HG02840 (cell line): Measurements from ENCODE around the gene CH25H.

Experiments
- ATAC-seq: cut with Tn5 transposase; IDR thresholded peaks from one replicate; pipeline ENCODE4 v1.9.1; 2021; ENCODE audit warnings: mild to moderate bottlenecking, moderate library complexity, moderate number of reproducible peaks; ENCODE audit not compliant: unreplicated experiment, low FRiP score

Gene CH25H

DNA sequence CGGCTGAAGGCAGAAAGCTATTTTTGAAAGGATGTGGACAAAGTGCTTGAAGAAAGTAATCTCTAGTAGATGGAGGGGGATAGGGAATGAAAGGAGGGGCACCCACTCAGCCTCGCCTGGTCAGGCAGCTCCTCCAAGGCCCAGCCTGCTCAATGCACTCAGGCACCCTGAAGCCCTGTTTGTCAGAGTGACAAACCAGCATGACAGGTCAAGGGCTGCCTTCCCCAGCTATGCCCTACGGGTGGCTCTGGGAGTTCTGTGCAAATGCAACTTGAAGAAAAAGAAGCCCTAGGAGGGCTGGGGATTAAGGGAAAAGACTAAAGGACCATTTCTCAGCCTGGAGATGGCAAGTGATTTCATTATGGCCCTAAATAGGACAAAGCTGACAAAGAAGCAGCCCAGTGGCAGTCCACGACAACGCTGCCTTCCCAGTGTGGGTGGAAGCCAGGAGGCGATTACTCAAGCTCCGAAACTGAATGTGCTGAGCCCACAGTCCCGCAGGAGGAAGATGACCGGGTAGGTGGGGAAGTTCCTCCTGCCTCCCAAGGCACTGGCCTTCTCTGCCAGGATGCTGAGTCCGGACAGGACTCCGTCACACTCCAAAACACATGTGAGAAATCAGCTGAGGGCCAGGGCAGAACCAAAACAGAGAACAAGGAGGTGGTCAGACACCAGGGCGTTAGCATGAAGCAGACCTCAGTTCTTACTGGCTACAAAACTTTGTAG is 28.1 kb upstream of the CH25H start:
- ATAC-seq, result no peak

DNA sequence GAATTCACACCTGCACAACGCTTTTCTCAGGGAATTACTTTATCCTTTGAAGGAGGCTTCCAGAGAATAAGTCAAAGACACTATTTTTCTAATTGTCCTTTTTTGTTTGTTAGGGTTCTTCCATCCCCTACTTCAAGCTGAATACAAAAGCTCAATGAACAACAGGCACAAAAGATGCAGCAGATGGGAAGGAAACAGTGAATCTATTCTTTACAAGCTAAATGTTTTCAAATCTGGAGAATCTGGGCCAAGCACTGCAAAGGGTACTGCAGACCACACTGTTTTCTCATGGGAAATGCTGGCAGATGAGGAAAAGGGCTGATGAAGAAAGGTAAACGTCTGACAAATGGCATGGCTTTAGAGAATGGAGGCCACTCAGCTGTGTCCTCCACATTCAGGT is 25.9 kb upstream of the CH25H start:
- ATAC-seq, result no peak

DNA sequence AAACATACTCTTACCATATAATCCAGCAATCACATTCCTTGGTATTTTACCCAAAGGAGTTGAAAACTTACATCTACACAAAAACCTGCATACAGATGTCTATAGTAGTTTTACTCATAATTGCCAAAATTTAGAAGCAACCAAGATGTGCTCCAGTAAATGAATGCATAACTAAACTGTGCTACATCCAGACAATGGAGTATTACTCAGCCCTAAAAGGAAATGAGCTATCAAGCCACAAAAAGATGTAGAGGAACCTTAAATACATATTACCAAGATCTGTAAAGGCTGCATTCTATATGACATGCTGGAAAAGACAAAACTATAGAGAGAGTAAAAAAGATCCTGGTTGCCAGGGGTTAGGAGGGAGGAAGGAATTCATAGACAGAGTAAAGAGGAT is 21.8 kb upstream of the CH25H start:
- no peak for ATAC-seq

DNA sequence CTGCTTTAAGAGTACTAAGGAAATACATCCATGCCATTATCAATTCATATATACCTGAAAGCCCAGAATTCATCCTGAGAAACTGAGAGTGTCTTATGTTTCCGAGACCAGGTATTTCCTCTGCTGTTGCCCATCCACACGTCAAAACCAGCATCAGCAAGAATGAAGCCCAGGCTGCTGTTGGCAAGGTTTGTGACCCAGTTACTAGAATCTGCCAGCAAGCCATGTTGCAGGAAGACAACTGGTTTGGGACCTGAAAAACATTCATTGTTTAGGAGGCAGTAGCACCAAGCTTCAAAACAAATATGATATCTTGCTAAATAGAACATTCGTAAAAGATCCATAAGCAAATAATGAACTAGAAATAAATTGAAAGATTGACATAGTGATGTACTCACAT is 21.0 kb upstream of the CH25H start:
- no peak for ATAC-seq

DNA sequence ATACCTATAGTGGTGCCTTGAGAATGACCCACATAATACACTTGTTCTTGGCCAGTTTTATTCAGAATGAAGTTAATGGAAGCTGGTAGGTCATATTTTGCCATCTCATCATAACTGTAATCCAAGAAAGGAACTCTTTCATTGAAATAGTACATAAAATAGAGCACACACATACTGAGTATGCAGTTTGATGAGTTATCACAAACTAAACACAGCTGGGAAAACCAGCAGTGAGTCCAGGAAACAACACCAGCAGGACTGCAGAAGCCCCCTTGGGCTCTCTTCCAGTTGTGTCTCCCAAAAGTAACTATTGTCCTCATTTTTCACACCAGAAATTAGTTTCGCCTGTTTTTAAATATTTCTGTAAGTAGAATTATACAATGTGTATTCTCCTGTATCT is 19.8 kb upstream of the CH25H start:
- no peak for ATAC-seq

DNA sequence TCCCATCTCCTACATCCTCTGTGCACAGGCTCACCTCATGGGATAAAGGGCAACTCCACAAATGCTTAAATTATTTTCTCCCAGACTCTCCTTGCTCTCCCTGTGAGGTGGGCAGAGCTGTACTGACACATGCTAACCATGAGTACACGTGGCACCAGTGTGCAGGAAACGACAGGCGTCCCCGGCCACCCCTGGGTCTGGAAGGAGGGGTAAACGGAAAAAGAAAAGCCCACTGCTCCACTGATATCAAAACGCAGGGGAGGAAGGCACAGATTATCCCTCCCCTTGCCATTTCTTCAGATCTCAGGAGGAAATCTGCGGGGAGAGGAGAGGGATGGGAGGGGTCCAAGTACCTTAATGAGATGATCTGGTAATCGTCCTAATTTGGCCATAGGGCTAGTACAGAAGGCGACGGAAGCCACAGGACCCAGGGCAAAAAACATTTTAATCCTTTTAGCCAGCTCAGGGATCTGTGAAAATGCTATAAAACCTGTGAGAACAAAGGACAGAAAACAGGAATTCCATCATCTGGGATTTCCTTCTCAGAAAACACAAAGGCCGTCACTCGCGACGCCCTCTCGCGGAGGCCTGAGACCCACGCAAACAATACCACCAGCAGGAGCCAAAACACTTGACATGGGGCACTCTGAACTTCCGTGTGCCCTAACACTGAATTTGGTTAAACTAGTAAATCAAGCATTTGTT is 17.8 kb upstream of the CH25H start:
- no peak for ATAC-seq

DNA sequence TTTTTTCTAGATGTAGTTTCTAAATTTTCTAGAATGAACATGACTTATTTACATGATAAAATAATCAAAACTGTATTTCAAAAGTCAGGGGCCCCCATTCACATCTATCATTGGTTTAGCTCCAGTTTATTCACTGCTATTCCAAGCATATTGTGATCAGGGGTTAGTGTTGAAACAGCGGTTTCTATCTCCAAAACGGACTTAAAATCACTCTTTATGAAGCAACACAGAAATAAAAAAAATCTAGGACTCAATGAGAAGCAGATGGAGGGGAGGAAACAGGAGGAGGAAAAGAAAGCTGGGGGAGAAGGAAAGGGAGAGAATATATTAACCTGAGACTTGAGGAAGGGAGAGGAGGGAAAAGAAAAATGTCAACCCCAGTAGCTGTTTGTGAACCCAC is 14.8 kb upstream of the CH25H start:
- ATAC-seq, result no peak

DNA sequence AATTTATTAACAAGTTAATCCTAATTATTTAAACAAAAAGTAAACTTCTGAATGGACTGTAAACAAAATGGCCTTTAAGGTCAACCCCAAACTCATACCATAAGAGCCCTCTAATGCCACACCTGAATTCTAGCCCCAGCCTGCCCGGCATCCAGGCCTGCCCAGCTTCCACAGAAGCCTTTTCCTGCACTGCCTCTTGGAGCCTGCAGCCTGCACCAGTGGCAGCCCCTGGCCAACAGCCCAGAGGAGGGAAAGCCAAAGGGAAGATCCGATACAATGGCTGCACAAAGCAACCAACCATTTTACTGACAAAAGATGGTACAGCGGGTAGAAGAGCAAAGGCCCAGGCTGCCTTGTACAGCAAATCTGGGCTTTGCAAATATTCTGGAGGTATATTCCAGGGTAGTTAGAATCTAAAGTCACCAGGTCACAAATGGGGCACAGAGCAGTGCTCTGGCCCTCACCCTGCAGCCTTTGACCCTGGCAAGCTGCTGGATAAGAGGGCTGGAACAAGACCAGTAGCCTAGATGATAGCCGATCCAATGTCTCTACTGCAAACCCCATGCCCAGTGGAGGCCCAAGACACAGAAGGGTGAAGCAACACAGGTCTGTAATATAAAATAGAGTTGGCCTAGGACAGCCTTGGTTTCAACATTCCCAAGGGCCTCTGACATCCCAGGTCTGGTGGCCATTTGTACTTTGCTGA is 12.5 kb upstream of the CH25H start:
- no peak for ATAC-seq

DNA sequence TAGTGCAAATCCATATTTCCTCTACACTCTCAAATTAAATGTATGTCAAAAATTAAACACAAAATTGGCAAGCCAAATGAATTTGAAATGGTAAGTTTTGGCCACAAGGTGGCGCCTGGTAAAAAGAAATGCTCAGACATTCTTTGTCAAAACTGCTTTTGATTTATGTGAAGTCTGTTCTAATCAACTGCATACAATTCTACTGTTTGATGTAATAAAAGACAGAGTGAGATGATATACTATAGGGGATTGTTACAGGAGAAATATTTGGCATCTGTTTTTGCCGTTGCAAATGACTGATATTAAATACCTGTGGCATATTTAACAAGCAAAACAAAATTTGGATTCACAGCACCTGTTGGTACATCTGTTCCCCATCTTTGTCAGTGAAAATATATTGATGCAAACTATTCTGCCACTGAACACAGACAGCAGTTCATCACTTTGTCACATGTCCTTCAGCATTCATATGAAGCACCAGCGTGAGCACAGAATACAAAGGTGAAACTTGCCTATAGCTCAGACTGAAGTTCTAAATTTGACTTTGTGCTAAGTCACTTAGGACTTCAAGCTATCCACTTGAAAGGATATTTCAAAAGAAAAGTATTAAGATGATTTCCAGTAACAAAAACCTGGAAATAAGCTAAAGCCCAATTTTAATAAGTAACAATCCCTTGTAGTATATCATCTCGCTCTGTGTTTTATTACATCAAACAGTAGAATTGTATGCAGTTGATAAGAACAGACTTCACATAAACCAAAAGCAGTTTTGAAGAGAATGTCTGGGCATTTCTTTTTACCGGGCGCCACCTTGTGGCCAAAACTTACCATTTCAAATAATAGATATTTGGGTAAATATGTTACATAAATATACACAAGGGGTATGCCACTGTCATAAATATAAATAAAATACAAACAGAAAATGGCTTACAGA is 10.2 kb upstream of the CH25H start:
- no peak for ATAC-seq

DNA sequence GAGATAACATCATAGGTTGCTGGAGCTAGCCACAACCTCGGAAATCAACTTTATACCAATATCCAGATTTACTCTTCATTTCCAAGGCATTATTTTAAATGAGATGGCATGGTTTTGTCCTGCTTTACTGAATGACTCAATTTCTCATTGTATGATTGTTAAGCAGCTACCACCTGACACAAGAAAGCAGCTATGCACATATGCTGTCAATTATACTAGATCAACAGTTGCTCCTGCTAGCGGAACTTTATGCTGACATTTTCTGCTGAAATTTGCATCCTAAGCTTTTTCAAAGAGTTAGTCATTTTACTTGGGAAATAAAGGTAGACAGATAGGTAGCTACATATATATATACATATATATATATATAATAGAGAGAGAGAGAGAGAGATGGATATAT is 8.9 kb upstream of the CH25H start:
- ATAC-seq, result no peak

DNA sequence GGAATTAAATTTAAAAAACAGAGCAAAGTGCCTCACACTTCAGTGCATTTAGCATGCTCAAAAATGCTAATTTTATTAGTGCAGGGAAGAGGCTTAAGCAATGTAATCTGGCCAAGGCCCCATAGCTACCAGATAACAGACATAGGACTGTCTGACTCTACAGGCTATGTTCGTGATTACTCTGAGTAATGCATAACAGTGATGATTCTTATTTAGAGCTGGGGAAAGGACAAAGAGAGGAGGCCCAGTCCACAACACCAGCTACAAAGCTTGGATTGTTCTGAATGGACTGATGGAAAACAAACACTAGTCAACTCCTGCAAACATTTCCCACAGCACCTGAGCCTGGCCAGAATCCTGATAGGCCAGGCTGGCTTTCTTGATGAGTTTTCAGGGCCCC is 8.4 kb upstream of the CH25H start:
- no peak for ATAC-seq

DNA sequence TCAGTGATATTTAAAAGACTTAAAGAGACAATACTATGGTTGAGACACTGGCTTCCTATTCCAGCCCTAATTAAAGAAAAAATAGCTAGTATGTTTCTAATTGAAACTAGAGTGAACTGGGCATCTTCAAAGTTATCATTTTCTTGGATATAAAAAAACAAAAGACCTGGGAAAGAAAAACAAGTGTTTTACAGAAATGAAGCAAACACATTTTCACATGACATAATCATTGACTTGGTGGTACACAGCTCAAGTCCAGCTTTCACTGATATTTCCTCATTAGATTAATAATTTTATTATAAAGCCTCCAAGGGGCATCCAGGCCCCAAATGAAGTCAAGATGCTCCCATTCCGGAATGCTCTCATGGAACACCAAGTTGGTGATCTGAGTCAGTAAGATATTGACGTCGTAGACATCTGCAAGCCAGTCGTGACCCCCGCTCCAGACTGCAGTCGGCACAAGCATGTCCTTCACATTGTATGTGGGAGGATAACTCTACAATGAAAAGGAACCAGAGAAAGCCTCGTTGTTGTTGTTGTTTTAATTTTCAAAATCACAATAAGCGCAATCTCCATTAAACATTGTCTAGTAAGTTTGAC is 7.5 kb upstream of the CH25H start:
- ATAC-seq, result no peak

DNA sequence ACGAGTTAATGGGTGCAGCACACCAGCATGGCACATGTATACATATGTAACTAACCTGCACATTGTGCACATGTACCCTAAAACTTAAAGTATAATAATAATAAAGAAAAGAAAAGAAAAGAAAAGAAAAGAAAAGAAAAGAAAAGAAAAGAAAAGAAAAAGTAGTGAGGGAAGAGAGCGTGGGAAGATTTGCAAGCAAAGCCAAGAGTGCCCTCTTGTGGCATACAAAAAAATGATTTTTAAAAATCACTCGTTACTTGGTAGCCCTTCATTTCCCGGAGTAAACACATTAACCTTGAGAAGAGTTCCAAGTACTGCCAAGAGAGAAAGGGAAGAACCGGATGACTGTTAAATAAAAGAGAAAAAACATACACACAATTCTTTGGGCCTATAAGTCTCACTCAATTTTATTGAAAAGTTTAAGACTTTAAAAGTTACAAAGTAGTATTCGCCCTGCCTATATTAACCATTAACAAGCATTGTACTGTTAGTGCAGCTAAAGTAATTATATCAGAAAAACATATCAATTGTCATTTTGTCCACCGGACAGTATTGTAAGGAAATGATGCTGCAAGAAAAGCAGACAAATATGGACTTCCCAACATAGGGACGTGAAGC is 6.2 kb upstream of the CH25H start:
- no peak for ATAC-seq

DNA sequence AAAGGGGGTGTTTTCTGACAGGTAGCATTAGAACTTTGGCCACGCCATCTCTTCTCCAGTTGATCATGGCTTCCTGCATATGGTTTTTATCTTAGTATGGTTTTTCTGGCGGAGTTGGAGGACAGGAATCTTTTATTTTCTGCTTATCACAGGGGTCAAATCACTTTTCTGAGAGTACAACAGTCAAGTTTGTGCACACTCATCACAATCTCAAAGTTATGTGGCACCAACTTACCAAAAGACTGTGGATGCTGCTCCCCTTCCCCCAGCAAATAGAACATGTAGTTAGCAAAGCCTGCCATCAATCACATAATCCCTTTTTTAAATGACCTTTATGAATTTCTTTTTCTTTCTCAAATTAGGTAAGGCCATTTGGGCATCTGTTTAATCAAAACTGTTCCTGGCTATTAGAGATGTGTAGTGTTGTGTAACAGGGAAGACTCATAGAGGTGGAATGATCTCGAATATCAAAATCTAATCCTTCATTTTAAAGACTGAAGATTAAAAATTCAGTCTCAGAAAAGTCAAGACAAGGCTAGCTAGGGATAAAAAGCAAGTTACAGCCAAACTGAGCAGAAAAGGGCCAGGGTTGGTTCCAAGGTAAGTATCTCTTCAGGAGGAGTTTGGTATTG is 3.8 kb upstream of the CH25H start:
- no peak for ATAC-seq

DNA sequence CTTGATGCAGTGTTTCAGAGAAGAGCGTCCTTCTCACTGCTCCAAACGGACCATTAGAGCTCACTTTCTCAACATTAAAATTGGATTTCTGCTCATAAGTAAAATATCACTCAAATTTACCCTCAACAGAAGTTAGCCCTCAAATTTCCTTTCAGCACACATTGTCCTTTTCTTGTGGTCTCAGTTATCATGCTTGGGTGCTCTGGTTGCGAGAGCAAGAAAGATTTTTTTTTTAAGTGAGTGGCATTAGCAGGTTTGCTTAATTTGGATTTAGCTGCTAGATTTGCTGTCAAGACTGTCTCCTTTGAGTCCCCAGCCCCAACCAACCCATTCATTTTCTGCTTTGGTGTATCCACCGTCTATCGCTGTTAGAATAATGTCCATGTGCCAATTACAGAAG is 2.6 kb upstream of the CH25H start:
- ATAC-seq, result no peak

DNA sequence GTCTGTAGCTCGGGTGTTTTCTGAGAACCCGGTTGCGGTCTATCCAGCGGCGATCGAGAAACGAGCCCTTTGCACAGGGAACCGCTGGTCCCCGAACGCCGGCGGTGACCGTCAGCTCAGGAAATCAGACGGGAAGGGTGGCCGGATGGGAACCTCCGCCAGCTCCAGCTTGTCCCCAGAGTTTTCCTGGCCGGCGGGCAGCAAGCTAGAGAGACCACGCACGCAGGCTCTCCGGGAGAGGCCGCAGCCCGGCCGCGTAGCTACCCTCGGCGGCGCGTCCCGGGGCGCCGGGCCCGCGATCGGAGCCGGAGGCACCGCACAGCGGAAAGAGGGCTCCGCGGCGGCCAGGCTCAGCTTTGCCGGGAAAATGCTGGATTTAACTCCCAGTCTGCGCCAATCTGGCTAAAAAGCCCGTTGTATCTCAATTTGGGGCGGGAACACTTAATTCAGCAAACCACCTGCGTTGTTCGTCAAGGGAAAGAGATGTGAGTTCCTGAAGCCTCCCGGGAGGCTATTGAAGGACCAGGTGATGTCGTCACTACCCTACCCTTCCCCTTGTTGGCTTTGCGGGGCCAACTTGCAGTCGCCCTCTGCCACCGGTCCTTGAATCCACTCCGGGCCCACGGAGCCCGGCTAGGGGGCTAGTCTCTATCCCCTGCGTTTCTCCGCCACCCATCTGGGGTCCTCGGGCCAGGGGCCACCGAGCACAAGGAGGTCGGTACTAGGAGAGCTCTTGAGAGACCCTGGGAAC is 859 bp upstream of the CH25H start:
- no peak for ATAC-seq

DNA sequence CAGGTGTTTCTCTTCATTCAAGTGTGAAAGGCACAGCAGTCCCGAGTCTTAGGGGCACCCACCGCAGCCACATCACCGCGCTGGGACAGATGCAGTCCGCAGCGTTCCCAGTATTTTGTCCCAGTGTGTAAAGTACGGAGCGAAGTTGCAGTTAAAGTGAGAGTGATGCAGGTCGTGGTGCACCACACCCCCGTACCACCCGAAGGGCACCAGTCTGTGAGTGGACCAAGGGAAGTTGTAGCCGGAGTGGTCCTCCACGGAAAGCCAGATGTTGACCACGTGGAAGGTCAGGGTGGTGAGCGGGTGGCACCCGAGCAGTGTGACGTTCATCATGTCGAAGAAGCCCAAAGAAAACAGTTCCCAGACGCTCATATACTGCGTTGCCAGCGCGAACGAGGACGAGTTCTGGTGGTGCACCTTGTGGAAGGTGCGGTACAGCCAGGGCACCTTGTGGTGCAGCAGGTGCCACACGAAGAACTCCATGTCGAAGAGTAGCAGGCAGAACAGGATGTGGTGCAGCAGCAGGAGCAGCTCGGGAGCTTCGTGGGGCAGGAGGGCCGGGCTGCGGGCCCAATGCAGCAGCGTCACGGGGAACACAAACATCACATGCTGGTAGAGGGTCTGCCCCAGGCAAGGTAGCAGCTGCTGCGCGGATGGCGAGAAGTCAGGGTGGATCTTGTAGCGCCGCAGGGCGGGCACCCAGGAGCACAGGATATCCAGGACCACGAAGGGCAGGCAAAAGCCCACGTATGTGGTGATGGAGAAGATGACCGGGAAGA is 526 bp downstream of the CH25H start:
- ATAC-seq, result no peak

DNA sequence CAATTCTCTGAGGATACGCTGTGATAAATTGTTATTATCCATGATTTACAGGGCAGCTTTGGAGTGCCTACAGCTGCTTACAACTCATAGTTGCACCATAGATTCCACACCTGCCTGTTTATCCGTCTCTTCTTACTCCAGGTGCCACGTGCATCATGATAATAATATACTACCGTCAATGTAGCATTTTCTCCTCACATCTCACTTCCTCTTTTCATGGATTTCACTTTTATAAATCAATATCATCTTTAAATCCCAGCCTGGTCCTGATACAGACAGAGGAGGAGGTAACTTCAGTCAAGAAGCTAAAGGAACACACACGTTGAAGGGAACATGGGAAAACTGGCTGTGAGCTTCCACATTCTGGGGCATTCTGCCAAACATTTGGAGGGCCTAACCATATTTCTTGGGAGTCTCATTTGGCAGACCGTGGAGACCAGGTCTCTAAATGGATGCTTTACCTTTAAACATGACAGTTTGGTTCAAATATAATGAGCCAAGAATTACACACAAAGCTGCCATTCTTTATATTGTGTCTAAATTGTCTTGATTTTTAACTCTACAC is 2.4 kb downstream of the CH25H start:
- ATAC-seq, result no peak
